GM12878 (cell line): Measurements from ENCODE around the gene SRPK3.

Source experiments
- CEBPB ChIP-seq, 2 experiments: fragments of 150-350 bp in 1 of 2; IDR thresholded peaks; 2 replicates each; pipeline ENCODE4 v1.6.1; 2012 to 2014; ENCODE audit warnings: low read depth in 2 of 2, low read length in 2 of 2, borderline replicate concordance in 1 of 2, inconsistent platforms in 1 of 2
- CREM ChIP-seq: IDR thresholded peaks from 2 replicates; pipeline ENCODE4 v1.6.1; 2014; ENCODE audit warnings: antibody characterized with exemption, low read depth
- DPF2 ChIP-seq: fragments of 450-650 bp; IDR thresholded peaks from 2 replicates; pipeline ENCODE4 v1.6.1; 2017; ENCODE audit warnings: mild to moderate bottlenecking
- MAX ChIP-seq: IDR thresholded peaks from 2 replicates; pipeline ENCODE4 v1.6.1; 2012; ENCODE audit warnings: low read depth, low read length, improper control_type of control experiment
- POLR2A ChIP-seq: IDR thresholded peaks from 2 replicates; pipeline ENCODE4 v1.6.1; 2011; ENCODE audit warnings: low read depth, mild to moderate bottlenecking, low read length
- POLR2AphosphoS5 ChIP-seq: IDR thresholded peaks from 2 replicates; pipeline ENCODE4 v1.6.1; 2011; ENCODE audit warnings: mild to moderate bottlenecking, low read length, inconsistent platforms
- POU2F2 ChIP-seq: IDR thresholded peaks from 3 replicates; pipeline ENCODE4 v1.6.1; 2011; ENCODE audit warnings: low read depth, mild to moderate bottlenecking, low read length, borderline replicate concordance
- SPI1 ChIP-seq: IDR thresholded peaks from 2 replicates; pipeline ENCODE4 v1.6.1; 2011; ENCODE audit warnings: low read depth, mild to moderate bottlenecking, low read length, moderate library complexity, borderline replicate concordance; ENCODE audit not compliant: insufficient read depth
- TF ChIP-seq, protein P1 (sequence below), 3 experiments: IDR thresholded peaks in 2 of 3; conservative IDR thresholded peaks in 1 of 3; 2 replicates each; pipeline ENCODE4 v1.5.1; 2011; ENCODE audit warnings: low read depth in 3 of 3, low read length in 3 of 3, mild to moderate bottlenecking in 3 of 3, control low read depth in 2 of 3, moderate library complexity in 2 of 3, inconsistent platforms in 1 of 3, mixed read lengths in 1 of 3; ENCODE audit not compliant: control insufficient read depth in 2 of 3, insufficient read depth in 1 of 3; ENCODE audit errors: extremely low read depth in 1 of 3

DNA sequence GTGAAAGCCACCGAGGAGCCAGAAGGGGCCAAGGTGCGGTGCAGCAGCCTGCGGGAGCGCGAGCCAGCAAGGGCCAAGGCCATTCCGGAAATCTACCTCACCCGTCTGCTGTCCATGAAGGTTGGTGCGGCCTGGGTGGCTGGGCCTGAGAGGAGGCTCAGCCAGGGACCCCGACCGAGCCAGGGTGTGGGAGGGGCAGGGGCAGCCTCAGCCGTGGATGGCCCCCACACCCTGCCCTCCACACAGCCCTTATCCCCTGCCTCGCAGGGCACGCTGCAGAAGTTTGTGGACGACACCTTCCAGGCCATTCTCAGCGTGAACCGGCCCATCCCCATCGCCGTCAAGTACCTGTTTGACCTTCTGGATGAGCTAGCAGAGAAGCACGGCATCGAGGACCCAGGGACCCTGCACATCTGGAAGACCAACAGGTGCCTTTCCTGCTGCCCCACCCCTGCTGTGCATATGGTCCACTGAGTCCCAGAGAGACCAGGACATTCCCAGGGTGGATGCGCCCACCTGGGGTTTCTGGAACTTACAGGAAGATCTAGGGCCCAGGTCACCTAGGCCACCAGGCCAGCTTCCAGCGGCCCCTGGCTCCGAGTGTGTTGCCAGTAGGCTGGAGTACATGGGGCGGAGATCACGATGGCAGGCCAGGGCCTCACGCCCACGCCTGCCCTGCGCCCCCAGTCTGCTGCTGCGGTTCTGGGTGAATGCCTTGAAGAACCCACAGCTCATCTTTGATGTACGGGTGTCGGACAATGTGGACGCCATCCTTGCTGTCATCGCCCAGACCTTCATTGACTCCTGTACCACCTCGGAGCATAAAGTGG is 3.4 kb upstream of the SRPK3 start:
- TF ChIP-seq POLR2AphosphoS5 (no peak), DPF2 (no peak), SPI1 (no peak), CEBPB (IDR thresholded peaks at IDR 0.05; ENCODE audit: borderline replicate concordance in 1 of 2, low read depth in 2 of 2, low read length in 2 of 2) (no peak), POLR2A (no peak), MAX (no peak), CREM (no peak), POU2F2 (no peak)
- TF ChIP-seq, protein P1, sequence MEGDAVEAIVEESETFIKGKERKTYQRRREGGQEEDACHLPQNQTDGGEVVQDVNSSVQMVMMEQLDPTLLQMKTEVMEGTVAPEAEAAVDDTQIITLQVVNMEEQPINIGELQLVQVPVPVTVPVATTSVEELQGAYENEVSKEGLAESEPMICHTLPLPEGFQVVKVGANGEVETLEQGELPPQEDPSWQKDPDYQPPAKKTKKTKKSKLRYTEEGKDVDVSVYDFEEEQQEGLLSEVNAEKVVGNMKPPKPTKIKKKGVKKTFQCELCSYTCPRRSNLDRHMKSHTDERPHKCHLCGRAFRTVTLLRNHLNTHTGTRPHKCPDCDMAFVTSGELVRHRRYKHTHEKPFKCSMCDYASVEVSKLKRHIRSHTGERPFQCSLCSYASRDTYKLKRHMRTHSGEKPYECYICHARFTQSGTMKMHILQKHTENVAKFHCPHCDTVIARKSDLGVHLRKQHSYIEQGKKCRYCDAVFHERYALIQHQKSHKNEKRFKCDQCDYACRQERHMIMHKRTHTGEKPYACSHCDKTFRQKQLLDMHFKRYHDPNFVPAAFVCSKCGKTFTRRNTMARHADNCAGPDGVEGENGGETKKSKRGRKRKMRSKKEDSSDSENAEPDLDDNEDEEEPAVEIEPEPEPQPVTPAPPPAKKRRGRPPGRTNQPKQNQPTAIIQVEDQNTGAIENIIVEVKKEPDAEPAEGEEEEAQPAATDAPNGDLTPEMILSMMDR (IDR thresholded peaks at IDR 0.05 in 2 of 3, conservative IDR thresholded peaks at IDR 0.05 in 1 of 3; ENCODE audit: control insufficient read depth in 2 of 3, extremely low read depth in 1 of 3, insufficient read depth in 1 of 3, low read depth in 3 of 3, low read length in 3 of 3) = no peak
